GM18502 (cell line): ENCODE measurements around the gene TMEM145.
"Not testable (repeated sequence)": the region's sequence is repeated elsewhere in the genome, so short reads cannot be mapped to it uniquely, and the experiment has no call there.

Experiments used
- ATAC-seq: cut with Tn5 transposase; IDR thresholded peaks from one replicate; pipeline ENCODE4 v1.9.1; 2021; ENCODE audit warnings: mild to moderate bottlenecking; ENCODE audit not compliant: unreplicated experiment, poor library complexity

TMEM145 gene

GRCh38 chr19:42311657-42312056 is 1.5 kb upstream of the TMEM145 start:
- no peak for ATAC-seq

GRCh38 chr19:42312370-42312769 is 739 bp upstream of the TMEM145 start:
- ATAC-seq: no peak

- ATAC-seq: no peak
These were observed 989 bp downstream of the TMEM145 start for GRCh38 chr19:42313840-42314755.

- ATAC-seq: no peak
These were observed 1.9 kb downstream of the TMEM145 start for GRCh38 chr19:42315024-42315423.

GRCh38 chr19:42316223-42317211 is 3.4 kb downstream of the TMEM145 start:
- no peak for ATAC-seq

GRCh38 chr19:42317535-42317934 is 4.4 kb downstream of the TMEM145 start:
- ATAC-seq: no peak

GRCh38 chr19:42322305-42322704 is 9.2 kb downstream of the TMEM145 start:
- no peak for ATAC-seq

DNA sequence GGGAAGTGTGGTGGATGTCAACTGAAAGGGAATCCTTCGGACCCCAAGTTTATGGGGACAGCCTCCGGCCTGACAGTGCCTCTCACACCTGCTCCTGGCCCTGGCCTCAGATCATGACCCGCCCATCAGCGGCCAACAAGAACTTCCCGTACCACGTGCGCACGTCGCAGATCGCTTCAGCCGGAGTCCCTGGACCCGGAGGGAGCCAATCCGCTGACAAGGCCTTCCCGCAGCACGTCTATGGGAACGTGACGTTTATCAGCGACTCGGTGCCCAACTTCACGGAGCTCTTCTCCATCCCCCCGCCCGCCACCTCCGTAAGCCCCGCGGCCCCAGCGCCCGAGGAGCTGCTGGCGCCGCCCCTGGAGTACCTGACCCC is 10.4 kb downstream of the TMEM145 start:
- no peak for ATAC-seq

DNA sequence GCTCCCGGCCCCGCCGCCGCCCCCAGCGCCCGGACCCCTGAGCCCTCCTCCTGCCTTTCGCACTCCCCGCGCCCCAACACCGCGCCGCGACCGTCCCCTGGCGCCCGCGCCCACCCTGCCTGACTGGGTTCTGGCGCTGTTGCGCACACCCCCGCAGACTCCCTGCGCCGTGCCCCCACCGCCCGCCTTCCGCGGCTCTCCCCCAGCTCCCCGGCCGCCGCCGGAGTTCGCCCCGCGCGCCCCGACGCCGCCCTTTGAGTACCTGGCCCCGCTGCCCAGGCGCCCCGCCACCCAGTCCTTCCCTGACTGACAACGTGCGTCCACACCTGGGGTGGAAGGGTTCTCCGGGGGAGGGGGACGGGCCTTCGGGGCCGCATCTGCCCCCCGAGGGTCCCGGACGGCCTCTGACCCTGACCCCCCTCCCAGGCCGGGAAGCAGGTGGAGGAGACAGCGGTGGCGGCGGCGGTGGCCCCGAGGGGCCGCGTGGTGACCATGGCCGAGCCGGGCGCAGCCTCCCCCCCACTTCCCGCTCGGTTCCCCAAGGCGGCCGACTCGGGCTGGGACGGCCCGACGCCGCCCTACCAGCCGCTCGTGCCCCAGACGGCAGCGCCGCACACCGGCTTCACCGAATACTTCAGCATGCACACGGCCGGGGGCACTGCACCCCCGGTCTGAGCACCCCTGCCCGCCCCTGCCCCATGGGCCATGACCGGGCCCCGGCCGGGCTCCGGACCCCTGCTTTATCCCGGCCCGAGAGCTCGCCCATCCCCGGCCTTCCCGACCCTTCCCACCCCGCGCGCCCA is 10.9 kb downstream of the TMEM145 start:
- ATAC-seq: no peak

DNA sequence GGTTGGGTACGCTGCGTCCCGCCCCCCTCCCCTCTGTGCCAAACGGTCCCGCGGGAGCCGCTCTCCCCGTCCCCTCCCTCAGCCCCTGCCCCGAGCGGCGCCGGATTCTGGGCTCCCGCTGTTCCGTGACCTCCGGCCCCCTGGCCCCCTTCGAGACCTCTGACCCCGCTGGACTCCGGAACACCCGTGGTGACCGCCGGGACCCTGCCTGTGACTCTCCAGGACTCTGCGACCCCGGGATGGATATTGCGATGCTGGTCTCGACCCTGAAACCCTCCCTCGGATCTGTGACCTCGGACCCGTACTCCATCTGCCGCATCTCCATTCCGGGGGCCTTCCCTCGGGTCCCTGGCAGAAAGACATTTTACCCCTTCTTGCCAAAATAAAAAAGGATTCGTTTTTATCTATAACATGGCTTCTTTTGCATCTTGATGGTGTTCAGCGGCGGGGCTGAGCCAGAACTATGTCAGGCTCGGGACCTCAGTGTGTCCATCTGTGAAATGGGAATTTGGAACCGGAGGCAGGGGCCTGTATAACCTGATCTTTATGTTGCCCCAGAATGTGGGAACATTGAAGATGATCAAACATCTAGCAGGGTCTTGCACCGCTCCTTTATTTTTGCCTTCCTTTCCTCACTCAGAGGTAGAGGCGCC is 11.7 kb downstream of the TMEM145 start:
- no peak for ATAC-seq

GRCh38 chr19:42325308-42325895 is 12.3 kb downstream of the TMEM145 start, which contains the start of gene MEGF8:
TSS of gene MEGF8 (plus strand) at chr19:42325635. CDS start at chr19:42326244, 609 bp downstream.
- ATAC-seq: peak; percentile 91

DNA sequence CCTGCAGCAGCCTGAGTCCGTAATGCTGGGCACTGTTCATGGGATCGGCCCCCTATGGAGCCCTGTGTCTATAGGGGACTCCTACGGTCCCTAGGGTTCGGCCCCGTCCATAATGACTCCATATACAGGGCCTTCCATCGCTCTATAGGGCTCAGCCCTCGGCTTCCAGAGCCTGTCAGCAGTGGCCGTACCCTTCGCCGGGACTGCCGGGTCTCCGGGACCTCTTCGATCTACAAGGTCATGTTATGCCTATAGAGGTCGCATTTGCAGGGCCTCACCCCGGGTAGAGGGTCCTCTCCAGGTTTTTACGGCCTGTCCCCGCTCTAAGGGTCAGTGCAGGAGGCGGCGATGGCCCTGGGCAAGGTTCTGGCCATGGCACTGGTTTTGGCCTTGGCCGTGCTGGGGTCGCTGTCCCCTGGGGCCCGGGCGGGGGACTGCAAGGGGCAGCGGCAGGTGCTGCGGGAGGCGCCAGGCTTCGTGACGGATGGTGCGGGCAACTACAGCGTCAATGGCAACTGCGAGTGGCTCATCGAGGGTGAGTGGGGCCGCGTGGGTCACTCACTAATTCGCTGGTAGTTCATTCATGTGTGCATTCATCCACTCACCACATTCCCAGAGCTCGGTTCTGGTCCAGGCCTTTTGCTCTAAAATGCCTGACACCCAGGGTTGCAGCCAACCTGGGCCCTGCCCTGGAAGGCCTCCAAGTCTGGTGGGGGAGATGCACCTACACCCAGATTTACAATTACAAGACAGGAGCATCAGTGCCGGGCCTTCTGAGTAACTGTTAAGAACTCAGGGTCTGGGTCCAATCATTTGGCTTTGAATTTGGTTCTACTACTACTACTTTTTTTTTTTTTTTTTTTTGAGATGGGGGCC is 13.0 kb downstream of the TMEM145 start:
- peak; percentile 19 for ATAC-seq

DNA sequence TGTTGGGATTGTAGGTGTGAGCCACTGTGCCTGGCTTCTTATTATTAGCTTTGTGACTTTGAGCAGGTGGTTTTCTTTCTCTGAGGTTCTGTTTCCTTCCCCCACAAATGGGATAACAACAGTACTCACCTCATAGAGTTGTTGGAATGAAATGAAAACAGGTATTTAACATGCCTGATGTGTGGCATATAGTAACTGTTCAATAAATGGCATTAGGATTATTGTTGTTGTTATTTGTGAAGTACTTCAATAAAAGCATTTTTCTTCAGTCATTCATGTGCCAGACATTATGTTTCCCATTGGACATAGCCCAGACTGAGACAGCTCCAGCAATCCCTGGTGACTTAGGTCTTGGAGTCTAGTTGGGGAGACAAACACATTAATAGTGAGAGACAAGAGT is 13.9 kb downstream of the TMEM145 start:
- ATAC-seq: no peak

DNA sequence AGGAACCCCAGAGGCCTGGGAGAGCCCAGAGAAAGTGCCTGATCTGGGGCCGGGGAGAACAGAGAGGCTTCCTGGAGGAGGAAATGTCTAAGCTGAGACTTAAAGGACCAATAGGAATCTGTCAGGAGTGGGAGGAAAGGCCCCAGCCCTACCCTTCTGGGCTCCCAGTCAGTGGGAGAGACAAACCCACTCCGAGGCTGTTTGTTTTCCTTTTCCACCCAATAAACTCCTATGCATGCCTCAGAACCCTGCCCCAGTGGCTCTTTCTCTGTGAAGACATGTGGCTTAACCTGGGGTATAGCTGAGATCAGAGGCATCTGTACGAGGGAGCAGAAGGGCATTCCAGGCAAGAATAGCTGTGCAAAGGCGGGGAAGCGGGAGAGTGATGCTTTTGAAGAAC is 14.3 kb downstream of the TMEM145 start:
- ATAC-seq: no peak

DNA sequence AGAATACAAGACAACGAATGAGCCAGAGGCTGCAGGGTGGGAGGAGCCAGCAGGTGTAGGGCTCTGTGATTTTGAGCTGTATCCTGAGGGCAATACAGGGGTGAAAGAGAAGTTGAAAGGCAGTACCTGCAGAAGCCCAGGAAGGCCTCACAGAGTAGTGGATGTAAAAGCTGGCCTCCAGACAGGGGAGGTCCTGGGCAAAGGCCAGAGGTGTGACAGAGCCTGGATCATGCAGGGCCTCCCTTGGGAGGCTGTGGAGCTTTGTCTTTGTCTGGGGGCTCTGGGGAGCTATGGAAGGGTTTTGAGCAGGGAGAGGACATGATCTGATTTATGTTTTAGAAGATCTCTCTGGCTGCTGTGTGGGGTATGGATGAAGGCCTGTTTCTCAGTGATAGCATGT is 15.0 kb downstream of the TMEM145 start:
- ATAC-seq: no peak

- ATAC-seq: no peak
These were observed 15.7 kb downstream of the TMEM145 start for GRCh38 chr19:42328854-42329253.

DNA sequence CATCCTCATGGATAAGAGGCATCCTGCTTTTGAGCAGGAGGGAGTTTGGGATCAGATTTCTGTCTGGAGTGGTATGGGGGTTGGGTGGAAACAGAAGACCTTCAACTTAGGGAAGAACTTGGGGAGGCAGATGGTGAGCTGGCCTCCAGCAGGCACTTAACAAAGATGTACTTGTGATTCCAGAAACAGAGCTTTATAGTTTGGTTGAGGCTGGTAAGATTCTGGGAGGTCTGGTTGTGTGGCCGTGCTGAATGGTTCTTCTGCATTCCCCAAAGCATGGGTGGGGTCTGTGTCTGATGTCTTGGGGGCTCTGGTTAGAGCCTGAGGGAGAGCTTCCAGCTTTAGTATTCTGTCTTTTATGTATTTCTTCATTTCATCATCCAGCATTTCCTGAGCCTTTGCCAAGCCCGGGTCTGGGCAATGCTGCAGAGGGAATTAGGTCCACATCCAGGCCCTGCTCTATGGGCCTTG is 17.2 kb downstream of the TMEM145 start:
- ATAC-seq: no peak

GRCh38 chr19:42331333-42331732 is 18.2 kb downstream of the TMEM145 start:
- ATAC-seq: not testable (repeated sequence)
